Mucosa of stomach (tissue), 1 donor: Measurements from ENCODE around the gene KIAA1549.

ENCODE experiments used
- H3K27me3 ChIP-seq: one replicate; pipeline ENCODE4 v1.7.0; 2013; ENCODE audit warnings: mild to moderate bottlenecking, low read length; ENCODE audit not compliant: control insufficient read depth, insufficient read depth
- H3K36me3 ChIP-seq: one replicate; pipeline ENCODE4 v1.7.0; 2013; ENCODE audit warnings: low read length; ENCODE audit not compliant: control insufficient read depth, insufficient read depth
- H3K4me1 ChIP-seq: one replicate; pipeline ENCODE4 v1.7.0; 2013; ENCODE audit warnings: mild to moderate bottlenecking, low read length; ENCODE audit not compliant: control insufficient read depth, insufficient read depth
- H3K4me3 ChIP-seq: one replicate; pipeline ENCODE4 v1.7.0; 2013; ENCODE audit warnings: low read length
- H3K9ac ChIP-seq: one replicate; pipeline ENCODE4 v1.7.0; 2013; ENCODE audit warnings: mild to moderate bottlenecking, low read length, moderate library complexity
- H3K9me3 ChIP-seq: one replicate; pipeline ENCODE4 v1.7.0; 2013; ENCODE audit warnings: mild to moderate bottlenecking, low read length, moderate library complexity; ENCODE audit not compliant: control insufficient read depth
- donor health status: Pancreatic carcinoma.

The KIAA1549 gene

DNA sequence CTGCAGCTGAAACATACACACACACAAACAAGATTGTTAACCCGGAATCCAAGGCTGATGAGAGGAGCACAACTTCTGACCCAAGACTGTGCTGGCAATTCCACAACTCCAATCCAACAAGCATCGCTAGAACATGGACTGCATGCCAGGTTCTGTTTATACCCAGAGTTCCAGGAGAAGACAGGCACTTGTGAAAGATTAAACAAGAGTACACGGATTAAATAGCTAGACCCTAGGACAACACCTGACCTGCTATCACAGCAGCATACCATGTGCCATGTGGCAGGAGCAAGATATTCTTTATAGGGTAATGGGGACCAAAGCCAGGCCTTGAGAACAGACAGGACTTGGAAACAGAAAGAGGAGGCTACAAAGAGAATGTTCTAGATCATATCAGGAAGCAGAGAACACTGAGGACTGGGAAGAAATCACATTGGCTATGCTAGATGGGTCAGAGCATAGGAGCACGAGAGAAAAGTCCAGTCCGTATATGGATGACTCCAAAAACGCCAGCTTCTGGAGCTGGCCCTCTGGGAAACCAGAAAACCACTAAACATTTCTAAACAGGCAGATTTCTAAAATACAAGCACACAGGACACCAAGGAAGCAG lies 99.5 kb downstream of the KIAA1549 start:
- Histone ChIP-seq H3K36me3 (no peaks in the 10 kb centered on the region), H3K4me1 (peaks cover 7% of the 10 kb centered on the region), H3K9ac (no peak overlapping the region), H3K9me3 (no peaks in the 10 kb centered on the region), H3K4me3 (no peak overlapping the region), H3K27me3 (no peaks in the 10 kb centered on the region)

- peaks cover 7% of the 10 kb centered on the region for H3K4me1 ChIP-seq
- no peaks in the 10 kb centered on the region for H3K27me3 ChIP-seq
- no peak overlapping the region for H3K4me3 ChIP-seq
- H3K36me3 ChIP-seq = no peaks in the 10 kb centered on the region
- no peaks in the 10 kb centered on the region for H3K9me3 ChIP-seq
- H3K9ac ChIP-seq = no peak overlapping the region
Measured at GRCh38 chr7:138880881-138881578, 100.2 kb downstream of the KIAA1549 start.

GRCh38 chr7:138879356-138879755 lies 101.8 kb downstream of the KIAA1549 start:
- Histone ChIP-seq H3K36me3 (no peaks in the 10 kb centered on the region), H3K27me3 (no peaks in the 10 kb centered on the region), H3K9ac (no peak overlapping the region), H3K9me3 (no peaks in the 10 kb centered on the region), H3K4me3 (no peak overlapping the region), H3K4me1 (peaks cover 7% of the 10 kb centered on the region)

DNA sequence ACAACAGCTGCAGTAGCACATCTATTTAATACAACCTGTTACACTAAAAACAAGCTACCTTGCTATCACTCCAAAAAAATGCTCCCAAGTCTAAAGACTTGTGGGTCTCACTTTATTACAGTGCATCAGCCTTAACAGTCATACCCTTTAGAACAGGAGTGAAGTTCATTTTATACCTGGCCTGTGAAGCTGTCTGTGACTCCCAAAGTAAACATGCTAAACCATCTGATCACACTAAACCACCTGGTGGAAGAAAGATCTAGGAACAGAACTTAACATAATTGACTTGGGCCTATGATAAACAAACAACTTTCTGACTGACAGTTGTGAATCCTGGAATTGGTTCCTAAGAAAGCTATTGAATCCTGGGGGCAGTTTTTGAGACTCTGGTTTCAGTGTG lies 102.3 kb downstream of the KIAA1549 start:
- no peaks in the 10 kb centered on the region for H3K27me3 ChIP-seq
- no peak overlapping the region for H3K9ac ChIP-seq

DNA sequence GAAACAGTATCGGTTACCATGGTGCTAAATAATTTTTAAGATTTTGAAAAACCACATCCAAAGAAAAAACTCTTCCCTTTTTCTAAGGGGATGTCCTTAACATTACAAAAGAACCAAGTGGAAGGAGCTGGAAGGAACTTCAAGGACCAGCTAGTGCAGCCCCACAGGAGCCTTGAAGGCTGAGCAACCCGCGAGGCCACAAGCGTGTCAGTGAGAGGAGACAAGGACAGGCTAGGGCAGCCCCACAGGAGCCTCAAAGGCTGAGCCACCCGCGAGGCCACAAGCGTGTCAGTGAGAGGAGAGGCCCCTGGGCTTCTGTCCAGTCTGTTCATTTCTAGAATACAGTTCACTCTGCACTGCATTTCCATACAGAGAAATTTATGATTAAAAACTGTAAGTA lies 103.1 kb downstream of the KIAA1549 start:
- Histone ChIP-seq H3K9me3 (no peaks in the 10 kb centered on the region), H3K36me3 (no peaks in the 10 kb centered on the region), H3K9ac (no peak overlapping the region), H3K4me3 (no peak overlapping the region), H3K4me1 (peaks cover 7% of the 10 kb centered on the region), H3K27me3 (no peaks in the 10 kb centered on the region)

More for the DNA sequence above, 102.3 kb downstream of the KIAA1549 start:
- peaks cover 7% of the 10 kb centered on the region for H3K4me1 ChIP-seq
- no peaks in the 10 kb centered on the region for H3K36me3 ChIP-seq
- H3K4me3 ChIP-seq = no peak overlapping the region
- H3K9me3 ChIP-seq = no peaks in the 10 kb centered on the region

- H3K27me3 ChIP-seq = no peaks in the 10 kb centered on the region
- H3K4me1 ChIP-seq = peaks cover 5% of the 10 kb centered on the region
- no peaks in the 10 kb centered on the region for H3K36me3 ChIP-seq
- H3K9ac ChIP-seq = no peak overlapping the region
- H3K4me3 ChIP-seq = no peak overlapping the region
- no peaks in the 10 kb centered on the region for H3K9me3 ChIP-seq
Measured at GRCh38 chr7:138876326-138876725, 104.9 kb downstream of the KIAA1549 start.

DNA sequence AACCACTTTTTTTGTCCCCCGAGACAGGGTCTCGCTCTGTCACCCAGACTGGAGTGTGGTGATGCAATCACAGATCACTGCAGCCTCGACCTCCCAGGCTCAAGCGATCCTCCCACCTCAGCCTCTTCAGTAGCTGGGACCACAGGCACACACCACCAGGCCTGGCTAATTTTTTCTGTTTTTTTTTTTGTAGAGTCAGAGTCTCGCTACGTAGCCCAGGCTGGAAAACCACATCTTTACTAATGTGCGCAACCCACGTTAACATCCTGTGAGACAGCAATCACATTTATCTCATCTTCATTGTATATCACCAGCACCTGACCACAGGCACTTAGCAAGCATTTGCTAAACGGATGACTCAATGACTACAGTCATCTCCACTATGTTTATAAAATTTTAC lies 105.4 kb downstream of the KIAA1549 start:
- Histone ChIP-seq H3K4me1 (no peaks in the 10 kb centered on the region), H3K9me3 (no peaks in the 10 kb centered on the region), H3K9ac (no peak overlapping the region), H3K4me3 (no peak overlapping the region), H3K27me3 (no peaks in the 10 kb centered on the region), H3K36me3 (no peaks in the 10 kb centered on the region)

DNA sequence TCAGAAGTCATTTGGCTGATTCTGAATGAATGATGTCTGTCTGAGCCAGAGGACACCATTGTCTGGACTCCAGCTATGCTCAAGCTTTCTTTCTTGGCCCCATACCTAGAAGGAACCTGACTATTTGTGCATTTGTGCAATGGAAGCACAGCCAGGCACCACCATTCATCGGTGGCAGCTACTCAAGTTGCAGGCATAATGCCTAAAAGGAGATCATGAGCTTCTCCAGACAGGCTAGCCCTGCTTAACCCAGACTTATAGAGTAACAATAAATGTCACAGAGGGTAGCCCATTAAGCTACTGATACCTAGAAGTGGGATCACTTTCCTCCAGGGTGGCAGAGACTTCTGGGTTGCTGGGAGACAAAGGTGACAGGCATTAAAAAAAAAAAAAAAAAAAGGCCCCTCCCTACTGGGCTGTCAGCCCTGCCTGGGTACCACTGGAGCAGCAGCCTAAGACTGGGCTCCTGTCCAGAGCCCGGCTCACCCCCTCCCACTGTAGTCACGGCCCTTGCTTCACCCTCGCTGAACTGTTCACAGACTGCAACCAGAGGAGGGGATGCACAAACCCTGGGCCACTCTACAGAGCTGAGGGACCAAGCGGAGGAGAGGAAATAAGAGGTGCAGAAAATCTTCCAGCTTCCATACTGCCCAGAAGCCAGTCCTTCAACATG lies 107.8 kb downstream of the KIAA1549 start:
- Histone ChIP-seq H3K9me3 (no peaks in the 10 kb centered on the region), H3K36me3 (no peaks in the 10 kb centered on the region), H3K4me3 (no peak overlapping the region), H3K4me1 (no peaks in the 10 kb centered on the region), H3K27me3 (no peaks in the 10 kb centered on the region), H3K9ac (no peak overlapping the region)

- Histone ChIP-seq H3K9me3 (no peaks in the 10 kb centered on the region), H3K9ac (no peak overlapping the region), H3K4me1 (no peaks in the 10 kb centered on the region), H3K4me3 (no peak overlapping the region), H3K36me3 (no peaks in the 10 kb centered on the region), H3K27me3 (no peaks in the 10 kb centered on the region)
Measured at GRCh38 chr7:138872576-138872975, 108.6 kb downstream of the KIAA1549 start.

- Histone ChIP-seq H3K4me3 (no peak overlapping the region), H3K9ac (no peak overlapping the region), H3K27me3 (no peaks in the 10 kb centered on the region), H3K4me1 (no peaks in the 10 kb centered on the region), H3K9me3 (no peaks in the 10 kb centered on the region), H3K36me3 (no peaks in the 10 kb centered on the region)
Measured at GRCh38 chr7:138871814-138872090, 109.4 kb downstream of the KIAA1549 start.

DNA sequence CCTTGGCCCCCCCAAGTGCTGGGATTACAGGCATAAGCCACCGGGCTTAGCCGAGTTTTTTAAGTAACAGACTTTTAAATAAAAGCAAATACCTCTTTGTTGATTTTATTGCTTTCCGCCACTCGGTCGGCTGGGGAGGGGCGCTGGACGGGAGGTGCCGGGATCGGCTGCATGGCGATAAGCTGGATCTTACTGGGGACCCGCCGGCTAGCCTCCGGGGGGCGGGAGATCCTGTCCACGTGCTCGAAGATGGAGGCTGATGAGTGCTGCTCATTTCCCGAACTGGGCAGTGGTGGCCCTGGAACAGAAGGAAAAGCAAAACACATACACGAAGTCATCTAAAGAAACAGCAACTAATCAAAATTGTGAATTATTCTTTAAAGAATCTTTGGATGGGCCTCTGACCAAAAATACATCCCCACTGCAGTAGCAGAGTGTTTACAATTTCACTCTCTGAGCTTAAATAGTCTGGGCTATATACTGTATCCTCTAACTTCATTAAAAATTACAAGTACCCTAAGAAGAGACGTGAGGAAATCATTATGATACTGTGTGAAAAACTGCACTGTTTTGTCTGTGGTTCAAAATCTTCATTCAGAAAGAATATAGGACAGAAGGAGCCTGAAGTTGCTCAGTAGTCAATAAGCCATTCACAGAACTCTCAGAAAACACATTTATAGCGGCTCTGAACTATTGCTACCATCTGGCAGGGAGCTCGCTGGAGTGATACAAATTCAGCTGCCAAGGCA lies 110.0 kb downstream of the KIAA1549 start:
- Histone ChIP-seq H3K27me3 (no peaks in the 10 kb centered on the region), H3K9me3 (no peaks in the 10 kb centered on the region), H3K4me1 (no peaks in the 10 kb centered on the region), H3K9ac (no peak overlapping the region), H3K4me3 (no peak overlapping the region), H3K36me3 (no peaks in the 10 kb centered on the region)

DNA sequence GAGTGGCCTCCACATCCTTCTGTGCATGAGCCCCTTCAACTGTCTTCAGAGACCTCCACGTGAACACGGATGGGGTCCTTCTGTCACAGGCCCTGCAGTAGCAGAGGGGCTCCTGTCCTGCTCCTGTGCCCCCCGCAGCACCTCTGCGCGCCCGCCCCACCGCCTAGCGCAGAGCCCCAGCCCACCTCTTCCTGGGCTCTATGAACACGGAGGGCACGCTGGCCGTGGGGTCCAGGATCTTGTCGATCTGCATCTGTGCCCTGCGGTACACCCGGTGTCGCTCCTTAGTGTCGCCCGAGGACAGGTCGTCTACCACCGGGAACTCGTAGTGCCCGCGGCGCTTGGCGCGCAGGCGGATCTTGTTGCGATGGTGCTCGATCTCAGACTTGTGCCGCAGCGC lies 111.8 kb downstream of the KIAA1549 start:
- H3K4me3 ChIP-seq = no peak overlapping the region
- no peaks in the 10 kb centered on the region for H3K27me3 ChIP-seq

More for the DNA sequence above, 111.8 kb downstream of the KIAA1549 start:
- Histone ChIP-seq H3K9ac (no peak overlapping the region), H3K9me3 (no peaks in the 10 kb centered on the region), H3K36me3 (no peaks in the 10 kb centered on the region), H3K4me1 (no peaks in the 10 kb centered on the region)
